ENCODE measurements around the gene OPTC.

DNA sequence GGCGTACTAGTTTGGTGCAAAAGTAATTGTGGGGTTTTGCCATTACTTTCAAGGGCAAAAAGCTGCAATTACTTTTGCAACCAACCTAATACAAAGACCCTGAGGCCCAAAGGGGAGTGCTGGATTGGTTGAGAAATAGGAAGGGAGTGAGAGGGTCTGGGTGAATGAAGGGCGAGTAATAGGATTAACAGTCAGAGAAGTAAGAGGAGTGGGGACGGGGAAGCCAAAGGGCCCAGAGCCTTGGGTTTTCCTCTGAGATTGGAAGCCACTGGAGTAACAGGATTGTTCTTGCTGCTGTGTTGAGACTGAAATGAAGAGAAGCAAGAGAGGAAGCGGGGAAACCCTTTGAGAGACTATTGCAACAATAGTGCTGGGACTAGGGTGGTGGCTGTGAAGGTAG is 37.4 kb upstream of the OPTC start:
- no peak for TF ChIP-seq CTCF (IDR thresholded peaks at IDR 0.05)
- no peak for TF ChIP-seq POLR2AphosphoS5 (IDR thresholded peaks at IDR 0.05)

All from breast epithelium (tissue), 3 donors.